Right hindlimb (tissue), 1 donor: ENCODE measurements around the gene MIF.
A peak's percentile ranks its signal among the peaks of the same experiment; 100 is the strongest.
"Not testable (repeated sequence)": the region's sequence is repeated elsewhere in the genome, so short reads cannot be mapped to it uniquely, and the experiment has no call there.

Experiments
- DNase-seq: peaks from one replicate; pipeline ENCODE4 v3.0.0-alpha.2; 2018

The MIF gene

DNA sequence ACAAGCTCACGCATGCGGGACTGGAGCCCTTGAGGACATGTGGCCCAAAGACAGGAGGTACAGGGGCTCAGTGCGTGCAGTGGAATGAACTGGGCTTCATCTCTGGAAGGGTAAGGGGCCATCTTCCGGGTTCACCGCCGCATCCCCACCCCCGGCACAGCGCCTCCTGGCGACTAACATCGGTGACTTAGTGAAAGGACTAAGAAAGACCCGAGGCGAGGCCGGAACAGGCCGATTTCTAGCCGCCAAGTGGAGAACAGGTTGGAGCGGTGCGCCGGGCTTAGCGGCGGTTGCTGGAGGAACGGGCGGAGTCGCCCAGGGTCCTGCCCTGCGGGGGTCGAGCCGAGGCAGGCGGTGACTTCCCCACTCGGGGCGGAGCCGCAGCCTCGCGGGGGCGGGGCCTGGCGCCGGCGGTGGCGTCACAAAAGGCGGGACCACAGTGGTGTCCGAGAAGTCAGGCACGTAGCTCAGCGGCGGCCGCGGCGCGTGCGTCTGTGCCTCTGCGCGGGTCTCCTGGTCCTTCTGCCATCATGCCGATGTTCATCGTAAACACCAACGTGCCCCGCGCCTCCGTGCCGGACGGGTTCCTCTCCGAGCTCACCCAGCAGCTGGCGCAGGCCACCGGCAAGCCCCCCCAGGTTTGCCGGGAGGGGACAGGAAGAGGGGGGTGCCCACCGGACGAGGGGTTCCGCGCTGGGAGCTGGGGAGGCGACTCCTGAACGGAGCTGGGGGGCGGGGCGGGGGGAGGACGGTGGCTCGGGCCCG lies at the start of gene MIF:
Gene MIF (plus strand): TSS at position 439 of the 765 bp plus-strand sequence. CDS start 92 bp downstream, at position 531.
- DNase-seq, result peak; percentile 98

GRCh38 chr22:23844739-23845202 lies 49.4 kb upstream of the MIF start:
- no peak for DNase-seq

DNA sequence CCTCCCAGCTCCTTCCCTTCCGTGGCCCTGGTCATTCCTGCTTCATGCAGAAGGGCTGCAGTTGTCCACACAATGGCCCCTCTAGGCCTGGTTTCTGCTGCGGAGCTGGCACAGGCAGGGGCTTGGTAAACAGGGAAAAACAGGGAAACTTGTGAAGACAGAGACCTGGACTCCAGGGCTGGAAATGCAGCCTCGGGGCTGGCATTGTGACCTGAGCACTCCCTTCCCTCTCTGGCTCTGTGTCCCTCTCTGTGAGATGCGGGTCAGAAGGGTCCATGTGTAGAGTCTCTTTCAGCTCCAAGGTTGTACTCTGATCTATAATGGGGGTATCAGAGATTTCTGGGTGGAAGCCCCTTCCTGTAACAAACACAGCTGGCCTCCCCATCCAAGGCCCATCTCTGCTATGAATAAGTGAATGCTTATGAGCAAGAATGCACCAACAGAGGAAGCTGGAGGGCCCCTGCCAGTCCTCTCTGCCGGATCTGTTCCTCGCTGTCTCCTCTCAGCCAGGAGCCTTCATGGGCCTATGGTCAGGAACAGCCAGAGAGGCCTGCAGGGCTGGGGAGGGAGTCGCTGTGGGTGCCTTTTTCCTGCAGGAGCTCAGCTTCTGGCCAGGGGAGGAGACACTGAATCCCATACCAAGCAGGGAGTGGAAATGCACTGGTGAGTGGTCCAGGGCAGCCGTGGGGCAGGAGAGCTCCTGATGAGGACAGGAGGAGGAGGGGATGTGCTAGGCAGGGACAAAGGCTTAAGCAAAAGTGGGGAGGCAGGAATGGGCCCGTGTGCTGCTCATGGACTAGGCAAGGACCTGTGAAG lies 48.7 kb upstream of the MIF start:
- DNase-seq, result no peak

GRCh38 chr22:23846081-23846469 lies 48.1 kb upstream of the MIF start:
- no peak for DNase-seq

DNA sequence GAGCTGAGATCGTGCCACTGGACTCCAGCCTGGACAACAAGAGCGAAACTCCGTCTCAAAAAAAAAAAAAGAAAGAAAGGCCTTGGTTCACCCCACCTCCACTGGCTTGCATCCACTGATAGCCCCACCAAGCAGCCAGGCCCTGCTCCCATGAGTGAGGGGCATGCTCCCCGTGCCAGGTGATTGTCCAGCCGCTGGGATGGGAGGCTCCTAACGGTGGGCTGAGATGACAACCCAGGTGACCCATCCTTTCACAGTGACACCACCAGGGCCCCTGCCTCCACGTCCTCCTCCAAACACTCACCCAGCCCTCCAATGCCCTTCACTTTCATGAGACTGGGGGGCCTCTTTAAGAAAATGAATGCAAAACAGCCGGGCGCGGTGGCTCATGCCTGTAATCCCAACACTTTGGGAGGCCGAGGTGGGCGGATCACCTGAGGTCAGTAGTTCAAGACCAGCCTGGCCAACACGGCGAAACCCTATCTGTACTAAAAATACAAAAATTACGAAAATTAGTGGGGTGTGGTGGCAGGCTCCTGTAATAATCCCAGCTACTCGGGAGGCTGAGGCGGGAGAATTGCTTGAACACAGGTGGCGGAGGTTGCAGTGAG lies 46.8 kb upstream of the MIF start:
- no peak for DNase-seq

DNA sequence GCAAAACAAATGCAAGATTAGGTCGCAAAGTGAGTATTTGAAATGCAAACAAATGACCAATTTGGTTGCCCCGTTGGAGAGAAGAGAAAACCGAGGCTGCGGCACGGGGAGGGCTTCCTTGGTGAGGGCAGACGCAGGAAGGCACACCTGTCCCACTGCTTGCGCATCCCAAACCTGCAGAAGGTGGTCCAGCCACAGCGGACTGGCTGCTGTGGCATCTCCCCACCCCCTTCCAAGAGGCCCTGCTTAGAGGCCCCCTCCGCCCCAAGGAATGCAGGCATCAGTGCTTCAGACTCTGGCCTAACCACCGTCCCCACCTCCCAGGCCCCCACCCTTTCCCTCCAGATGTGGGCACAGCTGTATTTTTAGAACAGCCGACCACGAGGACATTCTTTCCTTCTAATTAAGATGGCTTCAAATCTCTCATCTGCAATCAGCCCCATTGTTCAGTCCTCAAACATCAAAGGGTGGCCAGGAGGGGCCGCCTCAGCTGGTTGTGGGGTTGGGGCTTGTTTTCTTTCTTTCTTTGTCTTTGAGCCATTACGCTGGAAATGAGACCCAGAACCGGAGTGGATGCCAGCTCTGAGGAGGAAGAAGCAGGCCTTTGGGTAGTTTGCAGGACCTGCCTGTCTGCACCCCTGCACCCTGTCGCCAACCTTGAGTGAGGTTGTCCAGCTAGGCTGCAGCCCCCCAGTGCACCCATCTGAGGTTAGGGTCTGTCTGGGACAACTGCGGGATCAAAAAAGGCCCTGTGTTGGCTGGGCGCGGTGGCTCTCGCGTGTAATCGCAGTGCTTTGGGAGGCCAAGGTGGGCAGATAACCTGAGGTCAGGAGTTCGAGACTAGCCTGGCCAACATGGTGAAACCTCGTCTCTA lies 46.0 kb upstream of the MIF start:
- peak; percentile 40 for DNase-seq

- peak; percentile 88 for DNase-seq
These were observed 44.9 kb upstream of the MIF start for GRCh38 chr22:23849009-23850006.

DNA sequence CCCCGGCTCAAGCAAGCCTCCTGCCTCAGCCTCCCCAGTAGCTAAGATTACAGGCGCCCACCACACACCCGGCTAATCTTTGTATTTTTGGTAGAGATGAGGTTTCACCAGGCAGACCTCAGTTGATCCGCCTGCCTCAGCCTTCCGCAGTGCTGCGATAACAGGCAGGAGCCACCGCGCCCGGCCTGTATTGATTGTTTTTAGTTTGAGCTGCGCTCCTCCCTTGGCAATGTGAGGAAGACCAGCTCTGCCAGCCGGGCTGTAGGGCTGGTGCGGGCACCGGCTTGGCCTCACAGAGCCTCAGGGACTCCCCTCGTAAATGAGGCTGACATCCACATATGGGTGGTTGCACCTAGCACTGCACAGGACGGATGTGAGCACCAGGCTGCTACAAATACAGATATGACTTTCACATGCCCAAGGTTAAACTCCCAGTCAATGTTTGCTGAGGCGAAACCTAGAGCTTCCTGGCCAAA lies 44.0 kb upstream of the MIF start:
- no peak for DNase-seq

DNA sequence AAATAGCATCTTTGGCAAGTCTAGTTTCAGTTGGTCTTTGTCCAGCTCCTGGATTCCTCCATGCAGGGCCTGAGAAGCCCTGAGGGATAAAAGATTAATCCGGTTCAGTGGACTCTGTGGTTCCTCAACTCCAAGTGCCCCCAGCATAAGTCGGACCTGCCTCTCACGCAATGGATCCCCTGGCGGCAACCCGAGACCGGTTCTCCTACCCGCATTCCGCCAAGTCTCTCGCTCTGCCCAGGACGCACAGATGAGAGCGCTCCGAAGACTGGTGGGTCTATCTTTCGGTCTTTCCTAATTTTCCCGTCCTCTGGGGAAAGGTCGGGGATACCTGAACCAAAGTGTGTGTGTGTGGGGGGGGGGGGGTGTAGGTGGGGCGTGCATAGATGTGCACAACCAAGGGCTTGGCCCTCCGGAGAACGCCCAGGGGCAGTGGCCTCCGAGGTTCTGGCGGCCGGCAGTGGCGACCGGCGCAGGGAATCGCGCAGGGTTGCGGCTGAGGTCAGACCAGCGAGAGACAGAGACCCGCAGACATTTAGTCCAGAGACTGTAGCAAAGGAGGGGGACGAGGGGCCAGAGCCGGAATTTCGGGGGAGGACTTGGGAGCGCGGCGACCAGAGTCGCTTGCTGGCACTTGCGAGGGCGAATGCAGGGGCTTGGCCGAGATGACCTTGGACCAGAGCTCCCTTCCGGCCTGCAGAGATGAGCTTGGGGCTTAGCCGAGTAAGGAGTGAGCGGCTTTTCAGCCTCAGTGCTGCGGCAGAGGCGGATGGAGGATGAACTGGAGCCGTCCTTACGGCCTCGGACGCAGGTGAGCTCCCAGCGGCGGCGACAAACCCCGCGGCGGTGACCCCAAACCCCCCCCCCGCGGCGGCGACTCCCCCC lies 37.2 kb upstream of the MIF start:
- peak; percentile 56 for DNase-seq

DNA sequence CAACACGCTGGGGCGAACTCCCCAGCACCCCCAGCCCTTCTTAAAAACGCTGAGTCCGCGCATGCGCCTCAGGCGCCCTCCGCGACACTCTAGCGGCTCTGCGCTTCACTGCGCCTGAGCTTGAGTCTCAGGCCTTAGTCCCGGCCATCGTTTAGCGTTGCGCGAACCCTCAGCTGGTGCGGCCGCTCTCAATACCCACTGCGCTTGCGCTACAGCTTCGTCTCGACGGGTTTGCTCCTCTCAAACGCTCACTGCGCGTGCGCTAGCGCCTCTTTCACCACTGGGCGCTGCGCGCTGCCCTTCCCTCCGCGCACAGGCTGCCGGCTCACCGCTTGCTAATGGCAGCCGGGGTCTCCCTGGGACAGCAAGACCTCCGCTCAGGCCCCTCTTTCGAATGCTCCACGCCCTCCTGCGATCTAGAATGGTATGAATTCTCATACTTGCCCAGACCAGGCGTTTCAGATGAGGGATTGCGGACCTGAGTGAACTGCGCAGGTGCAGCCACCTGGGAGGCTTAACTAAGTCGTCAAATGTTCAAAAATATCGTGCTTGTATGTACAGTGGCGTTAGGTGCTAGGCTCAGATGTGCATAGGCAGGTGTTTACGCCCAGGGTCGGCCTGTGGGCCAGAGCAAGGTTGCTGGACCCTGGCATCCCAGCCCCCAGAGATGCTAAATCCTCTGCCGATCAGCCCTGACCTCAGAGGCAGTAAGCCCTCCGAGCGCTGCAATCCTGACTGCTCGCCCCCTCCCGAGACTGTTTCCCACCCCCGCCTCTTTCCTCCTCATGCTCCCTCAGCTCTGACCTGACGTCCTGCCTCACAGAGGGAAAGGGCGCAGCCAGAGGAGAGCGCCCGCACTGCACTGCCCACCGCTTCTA lies 36.3 kb upstream of the MIF start, which contains the start of gene SLC2A11:
Gene SLC2A11 (plus strand): TSS at position 270 of the 878 bp plus-strand sequence. CDS start 125 bp downstream, at position 395.
- peak; percentile 98 for DNase-seq

- DNase-seq, result no peak
These were observed 35.7 kb upstream of the MIF start for GRCh38 chr22:23858484-23858815.

DNA sequence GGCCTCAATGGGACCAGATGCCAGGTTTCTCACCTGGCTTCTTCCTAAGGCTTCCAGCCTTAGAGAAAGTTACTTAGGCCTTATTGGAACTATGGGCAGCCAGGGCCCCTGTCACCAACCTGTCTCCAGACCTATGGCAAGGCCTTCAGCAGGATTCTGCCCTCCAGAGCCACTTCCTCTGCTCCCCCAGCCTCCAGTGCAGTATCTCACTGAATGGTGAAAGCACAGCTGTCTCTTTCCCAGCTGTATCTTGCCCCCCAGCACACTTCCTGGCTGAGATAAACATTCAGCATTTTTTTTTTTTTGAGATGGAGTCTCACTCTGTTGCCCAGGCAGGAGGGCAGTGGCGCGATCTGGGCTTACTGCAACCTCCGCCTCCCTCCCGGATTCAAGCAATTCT lies 35.0 kb upstream of the MIF start:
- DNase-seq, result no peak

DNA sequence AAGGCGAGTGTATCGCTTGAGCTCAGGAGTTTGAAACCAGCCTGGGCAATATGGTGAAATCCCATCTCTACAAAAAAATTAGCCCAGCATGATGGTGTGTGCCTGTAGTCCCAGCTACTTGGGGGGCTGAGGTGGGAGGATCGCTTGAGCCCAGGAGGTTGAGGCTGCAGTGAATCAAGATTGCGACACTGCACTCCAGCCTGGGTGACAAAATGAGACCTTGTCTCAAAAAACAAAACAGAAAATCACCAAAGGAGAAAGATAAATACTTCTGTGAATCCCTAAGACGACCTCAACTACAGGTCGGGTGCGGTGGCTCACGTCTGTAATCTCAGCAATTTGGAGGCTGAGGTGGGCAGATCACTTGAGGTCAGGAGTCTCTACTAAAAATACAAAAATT lies 34.0 kb upstream of the MIF start:
- DNase-seq, result not testable (repeated sequence)

DNA sequence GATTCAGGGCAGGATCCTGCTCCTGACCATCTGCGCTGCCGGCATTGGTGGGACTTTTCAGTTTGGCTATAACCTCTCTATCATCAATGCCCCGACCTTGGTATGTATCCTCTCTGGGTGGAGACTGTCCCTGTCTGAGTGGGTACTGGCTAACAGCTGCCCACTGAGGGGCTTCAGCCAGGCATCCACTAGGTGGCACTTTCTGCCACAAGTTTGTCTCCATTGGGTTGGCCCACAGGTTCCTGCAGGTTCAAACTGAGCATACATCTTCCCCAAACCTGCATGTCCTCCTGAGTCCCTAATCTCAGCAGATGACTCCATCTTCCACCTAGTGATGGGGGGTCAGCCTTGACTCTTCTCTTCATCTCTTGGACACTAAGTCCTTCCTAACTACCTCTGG lies 32.1 kb upstream of the MIF start:
- peak; percentile 34 for DNase-seq

GRCh38 chr22:23864499-23865154 lies 29.6 kb upstream of the MIF start:
- DNase-seq, result not testable (repeated sequence)

DNA sequence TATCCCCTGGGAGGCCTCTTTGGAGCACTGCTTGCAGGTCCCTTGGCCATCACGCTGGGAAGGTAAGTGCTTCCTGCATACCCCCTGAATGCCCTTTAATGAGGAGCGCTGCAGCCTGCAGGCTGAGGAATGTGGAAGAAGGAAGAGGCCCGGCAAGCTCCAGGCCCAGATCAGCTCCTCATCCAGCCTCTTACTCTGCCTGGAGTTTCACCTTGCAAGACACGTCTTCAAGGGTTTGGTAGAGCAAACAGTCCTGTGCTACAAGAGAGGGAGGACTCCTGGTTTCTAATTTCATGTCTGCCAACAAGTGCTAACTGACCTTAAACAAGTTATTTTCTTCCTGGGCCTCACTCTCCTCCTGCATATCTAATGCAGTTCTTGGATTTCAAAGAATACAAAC lies 25.6 kb upstream of the MIF start:
- DNase-seq, result no peak

DNA sequence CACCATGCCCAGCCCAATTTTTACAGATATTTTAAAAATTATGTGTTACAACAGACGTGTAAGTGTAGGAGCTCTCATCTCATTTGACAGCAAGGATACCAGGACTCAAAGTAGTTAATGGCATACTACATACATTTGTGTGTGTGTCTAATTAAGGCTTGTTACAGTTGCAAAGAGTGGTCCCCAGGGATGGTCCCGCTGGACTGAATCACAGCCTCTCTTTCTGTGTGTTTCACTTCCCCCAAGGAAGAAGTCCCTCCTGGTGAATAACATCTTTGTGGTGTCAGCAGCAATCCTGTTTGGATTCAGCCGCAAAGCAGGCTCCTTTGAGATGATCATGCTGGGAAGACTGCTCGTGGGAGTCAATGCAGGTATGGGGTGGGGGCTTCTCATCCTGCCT lies 19.3 kb upstream of the MIF start:
- no peak for DNase-seq

DNA sequence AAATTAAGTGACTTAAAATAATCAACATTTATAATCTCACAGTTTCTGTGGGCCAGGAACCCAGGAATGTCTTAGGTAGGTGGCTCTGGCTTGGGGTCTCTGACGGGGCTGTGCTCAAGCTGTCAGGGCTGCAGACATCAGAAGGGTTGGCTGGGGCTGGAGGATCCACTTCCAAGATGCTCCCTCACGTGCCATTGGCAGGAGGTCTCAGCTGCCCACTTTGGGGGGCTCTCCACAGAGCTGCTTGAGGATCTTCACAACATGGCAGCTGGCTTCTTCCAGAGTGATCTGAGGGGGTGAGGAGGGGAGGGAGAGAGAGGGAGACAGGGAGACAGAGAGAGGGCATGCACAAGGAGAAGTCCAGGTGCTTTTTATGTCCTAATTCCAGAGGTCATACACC lies 18.4 kb upstream of the MIF start:
- no peak for DNase-seq
